Gastroesophageal sphincter (tissue), 4 donors: ENCODE data around the gene RIMS4. TPM values are rescaled to one million over a fixed set of nuclear protein-coding genes. Genes with fewer than 3 reads are reported as not detected.

ENCODE experiments used
- ATAC-seq: fragments of 150-250 bp; one replicate; pipeline ENCODE4 v1.9.1; 2016; ENCODE audit warnings: mild to moderate bottlenecking, moderate library complexity
- H3K27ac ChIP-seq, 4 donors: fragments of 200-600 bp; sonication (generic) in 3 of 4; 1 replicate in 3 of 4; 2 replicates in 1 of 4; pipeline ENCODE4 v1.5.1; 2016 to 2019
- H3K27me3 ChIP-seq: fragments of 200-600 bp; sonication (generic); one replicate; pipeline ENCODE4 v1.5.1; 2019
- H3K36me3 ChIP-seq, 2 donors: fragments of 200-600 bp; sonication (generic); one replicate each; pipeline ENCODE4 v1.5.1; 2019; ENCODE audit warnings: control low read depth in 1 of 2
- H3K4me1 ChIP-seq, 3 donors: fragments of 200-600 bp; sonication (generic); 1 replicate in 2 of 3; 2 replicates in 1 of 3; pipeline ENCODE4 v1.5.1; 2016 to 2019; ENCODE audit warnings: control low read depth in 2 of 3
- H3K4me3 ChIP-seq, 2 donors: fragments of 200-600 bp; sonication (generic); one replicate each; pipeline ENCODE4 v1.5.1; 2019; ENCODE audit warnings: mild to moderate bottlenecking in 1 of 2, moderate library complexity in 1 of 2
- H3K9me3 ChIP-seq, 3 donors: fragments of 200-600 bp; sonication (generic); one replicate each; pipeline ENCODE4 v1.5.1; 2017 to 2019; ENCODE audit warnings: control low read depth in 2 of 3
- EP300 ChIP-seq: sonication (generic); formaldehyde crosslinking; IDR thresholded peaks from one replicate; pipeline ENCODE4 v1.6.1; 2017; ENCODE audit warnings: antibody characterized with exemption, mild to moderate bottlenecking
- POLR2A ChIP-seq, 2 donors: fragments of 450-650 bp; IDR thresholded peaks; one replicate each; pipeline ENCODE4 v1.6.1; 2017; ENCODE audit warnings: antibody characterized with exemption in 2 of 2, mild to moderate bottlenecking in 2 of 2, moderate library complexity in 1 of 2
- POLR2AphosphoS5 ChIP-seq: sonication (generic); formaldehyde crosslinking; IDR thresholded peaks from one replicate; pipeline ENCODE4 v1.6.1; 2017; ENCODE audit warnings: antibody characterized with exemption
- WGBS, 2 donors: methylation state at CpG; one replicate each; pipeline ENCODE4 v1.1.5; 2018; ENCODE audit warnings: low coverage in 1 of 2; 5-methylcytosine and 5-hydroxymethylcytosine counted together
- total RNA-seq, 4 donors: library from RNA; depleted of rRNA; stranded (reverse); fragments of >200 nt; gene quantifications; one replicate each; pipeline ENCODE4 v1.1.0, GENCODE V29; 2016
- TF ChIP-seq, protein P1 (sequence below), 4 experiments: fragments of 200-600 bp in 2 of 4; fragments of 450-650 bp in 2 of 4; sonication (generic) in 1 of 4; IDR thresholded peaks; one replicate each; pipeline ENCODE4 v1.5.1; 2017 to 2019; ENCODE audit warnings: antibody characterized with exemption in 4 of 4, mild to moderate bottlenecking in 2 of 4, moderate library complexity in 2 of 4

RIMS4 gene
- total RNA-seq, 4 donors from 2014 or later = 1.2 to 4.6 (median 2.4) TPM

- ATAC-seq = no peak
- H3K9me3 ChIP-seq = no peaks in the 10 kb centered on the region
- no peak for TF ChIP-seq EP300
- no peak for TF ChIP-seq POLR2AphosphoS5
- TF ChIP-seq, protein P1, sequence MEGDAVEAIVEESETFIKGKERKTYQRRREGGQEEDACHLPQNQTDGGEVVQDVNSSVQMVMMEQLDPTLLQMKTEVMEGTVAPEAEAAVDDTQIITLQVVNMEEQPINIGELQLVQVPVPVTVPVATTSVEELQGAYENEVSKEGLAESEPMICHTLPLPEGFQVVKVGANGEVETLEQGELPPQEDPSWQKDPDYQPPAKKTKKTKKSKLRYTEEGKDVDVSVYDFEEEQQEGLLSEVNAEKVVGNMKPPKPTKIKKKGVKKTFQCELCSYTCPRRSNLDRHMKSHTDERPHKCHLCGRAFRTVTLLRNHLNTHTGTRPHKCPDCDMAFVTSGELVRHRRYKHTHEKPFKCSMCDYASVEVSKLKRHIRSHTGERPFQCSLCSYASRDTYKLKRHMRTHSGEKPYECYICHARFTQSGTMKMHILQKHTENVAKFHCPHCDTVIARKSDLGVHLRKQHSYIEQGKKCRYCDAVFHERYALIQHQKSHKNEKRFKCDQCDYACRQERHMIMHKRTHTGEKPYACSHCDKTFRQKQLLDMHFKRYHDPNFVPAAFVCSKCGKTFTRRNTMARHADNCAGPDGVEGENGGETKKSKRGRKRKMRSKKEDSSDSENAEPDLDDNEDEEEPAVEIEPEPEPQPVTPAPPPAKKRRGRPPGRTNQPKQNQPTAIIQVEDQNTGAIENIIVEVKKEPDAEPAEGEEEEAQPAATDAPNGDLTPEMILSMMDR (IDR thresholded peaks at IDR 0.05) = no peak
- no peak for TF ChIP-seq POLR2A (IDR thresholded peaks at IDR 0.05)
- no peaks in the 10 kb centered on the region for H3K36me3 ChIP-seq
- WGBS, 2 donors = 25 to 30% methylated on average over 3 to 4 of the region's 4 CpGs
- no peak overlapping the region for H3K27ac ChIP-seq
- no peaks in the 10 kb centered on the region for H3K4me1 ChIP-seq
- H3K4me3 ChIP-seq = no peak overlapping the region
- peaks cover 17% of the 10 kb centered on the region for H3K27me3 ChIP-seq
These were observed 14.5 kb downstream of the RIMS4 start for GRCh38 chr20:44795836-44796235.

- 91% methylated on average over 3 of the region's 7 CpGs; no CpG with 5 or more reads in 1 of the 2 donors for WGBS, 2 donors
- TF ChIP-seq EP300 = no peak
- TF ChIP-seq POLR2AphosphoS5 = no peak
- TF ChIP-seq, protein P1 (IDR thresholded peaks at IDR 0.05) = no peak
- no peak for TF ChIP-seq POLR2A (IDR thresholded peaks at IDR 0.05)
- Histone ChIP-seq H3K36me3 (no peaks in the 10 kb centered on the region), H3K4me3 (no peak overlapping the region), H3K4me1 (no peaks in the 10 kb centered on the region), H3K27me3 (peaks cover 43% of the 10 kb centered on the region), H3K27ac (no peak overlapping the region), H3K9me3 (no peaks in the 10 kb centered on the region)
- ATAC-seq = no peak
These were observed 17.6 kb downstream of the RIMS4 start for GRCh38 chr20:44792796-44793195.

- whole genome bisulfite sequencing, 2 donors = 70 to 74% methylated on average over 10 of the region's 11 CpGs
These were observed 19.5 kb downstream of the RIMS4 start for GRCh38 chr20:44790638-44791393.

DNA sequence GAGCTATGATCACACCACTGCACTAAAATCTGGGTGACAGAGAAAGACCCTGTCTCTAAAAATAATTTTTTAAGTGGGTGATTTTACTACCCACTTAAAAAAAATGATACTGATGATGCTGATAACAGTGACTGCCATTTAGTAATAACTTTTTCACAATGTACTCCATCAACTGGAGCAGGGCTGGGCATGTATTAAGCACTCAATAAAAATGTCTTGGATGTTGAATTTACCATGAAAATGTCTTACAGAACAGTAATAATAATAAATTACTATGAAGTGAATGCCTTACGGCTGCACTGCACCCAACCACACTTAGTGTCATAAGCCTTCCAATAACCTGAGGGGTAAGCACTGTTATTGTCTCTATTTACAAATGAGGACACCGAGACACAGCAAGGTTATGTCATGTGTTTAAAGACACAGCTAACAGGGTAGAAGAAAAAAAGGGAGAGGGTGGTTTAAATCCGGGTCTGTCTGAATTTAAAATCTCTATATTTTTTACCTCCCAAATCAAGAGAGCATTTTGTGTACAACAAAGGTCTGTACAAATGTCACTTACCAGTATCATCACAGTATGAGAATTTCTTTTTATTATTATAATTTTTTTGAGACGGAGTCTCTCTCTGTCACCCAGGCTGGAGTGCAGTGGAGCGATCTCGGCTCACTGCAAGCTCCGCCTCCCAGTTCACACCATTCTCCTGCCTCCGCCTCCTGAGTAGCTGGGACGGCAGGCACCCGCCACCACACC, 21.5 kb downstream of the RIMS4 start:
- ATAC-seq = no peak
- Histone ChIP-seq H3K27me3 (peaks cover 27% of the 10 kb centered on the region), H3K4me1 (no peaks in the 10 kb centered on the region), H3K36me3 (no peaks in the 10 kb centered on the region), H3K27ac (no peak overlapping the region), H3K9me3 (no peaks in the 10 kb centered on the region), H3K4me3 (no peak overlapping the region)
- TF ChIP-seq EP300 (no peak), POLR2AphosphoS5 (no peak), POLR2A (IDR thresholded peaks at IDR 0.05) (no peak)
- TF ChIP-seq, protein P1 (IDR thresholded peaks at IDR 0.05) = no peak
- 68 to 72% methylated on average over 6 to 10 of the region's 10 CpGs for WGBS, 2 donors

More at GRCh38 chr20:44790638-44791393, 19.5 kb downstream of the RIMS4 start:
- H3K9me3 ChIP-seq = no peaks in the 10 kb centered on the region
- no peak for ATAC-seq
- no peak overlapping the region for H3K27ac ChIP-seq
- peaks cover 41% of the 10 kb centered on the region for H3K27me3 ChIP-seq
- TF ChIP-seq EP300 (no peak), POLR2AphosphoS5 (no peak), POLR2A (IDR thresholded peaks at IDR 0.05) (no peak)
- TF ChIP-seq, protein P1 (IDR thresholded peaks at IDR 0.05) = no peak
- H3K36me3 ChIP-seq = no peaks in the 10 kb centered on the region
- H3K4me1 ChIP-seq = no peaks in the 10 kb centered on the region
- H3K4me3 ChIP-seq = no peak overlapping the region
